Measurements from ENCODE around the gene YIF1B. TPM values are rescaled to one million over a fixed set of nuclear protein-coding genes. Genes with fewer than 3 reads are reported as not detected.

Gene YIF1B, protein sequence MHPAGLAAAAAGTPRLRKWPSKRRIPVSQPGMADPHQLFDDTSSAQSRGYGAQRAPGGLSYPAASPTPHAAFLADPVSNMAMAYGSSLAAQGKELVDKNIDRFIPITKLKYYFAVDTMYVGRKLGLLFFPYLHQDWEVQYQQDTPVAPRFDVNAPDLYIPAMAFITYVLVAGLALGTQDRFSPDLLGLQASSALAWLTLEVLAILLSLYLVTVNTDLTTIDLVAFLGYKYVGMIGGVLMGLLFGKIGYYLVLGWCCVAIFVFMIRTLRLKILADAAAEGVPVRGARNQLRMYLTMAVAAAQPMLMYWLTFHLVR
- 49.5 and 58.4 TPM in 2 replicates for total RNA-seq

DNA sequence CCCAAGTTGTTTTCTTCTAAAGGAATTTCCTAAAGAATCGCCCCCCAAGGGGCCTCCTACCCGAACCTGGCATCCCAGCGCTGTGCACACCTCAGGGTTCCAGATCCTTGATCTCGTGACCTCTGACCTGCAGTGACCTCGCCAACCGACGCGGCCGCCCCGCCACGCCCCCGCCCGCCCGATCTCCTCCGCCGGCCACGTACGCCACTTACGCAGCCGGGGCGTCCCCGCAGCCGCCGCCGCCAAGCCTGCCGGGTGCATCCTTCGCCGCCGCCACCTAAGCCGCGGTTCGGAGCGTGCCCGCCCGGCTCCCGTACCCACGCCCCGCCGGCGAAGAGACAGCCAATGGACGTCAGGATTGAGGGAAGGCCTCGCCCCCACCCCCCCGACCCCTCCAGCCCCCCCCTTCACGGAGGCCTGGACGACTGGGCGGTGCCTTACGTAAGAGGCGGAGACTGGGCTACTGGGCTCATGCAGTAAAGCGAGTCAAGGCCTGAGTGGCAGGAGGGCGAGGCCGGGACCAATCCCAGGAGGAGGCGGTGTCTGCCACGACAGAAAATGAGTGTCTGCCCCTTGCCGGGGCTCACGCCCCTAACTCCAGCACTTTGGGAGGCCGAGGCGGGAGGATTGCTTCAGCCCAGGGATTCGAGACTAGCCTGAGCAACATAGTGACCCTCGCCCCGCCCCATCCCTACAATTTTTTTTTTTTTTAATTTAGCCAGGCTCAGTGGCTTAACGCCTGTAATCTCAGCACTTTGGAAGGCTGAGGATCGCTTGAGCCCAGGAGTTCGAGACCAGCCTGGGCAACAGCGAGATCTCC is at the start of gene YIF1B:
TSS of gene YIF1B (minus strand) at position 291 of the 820 bp plus-strand sequence. CDS start at position 261, 30 bp downstream.

DNA sequence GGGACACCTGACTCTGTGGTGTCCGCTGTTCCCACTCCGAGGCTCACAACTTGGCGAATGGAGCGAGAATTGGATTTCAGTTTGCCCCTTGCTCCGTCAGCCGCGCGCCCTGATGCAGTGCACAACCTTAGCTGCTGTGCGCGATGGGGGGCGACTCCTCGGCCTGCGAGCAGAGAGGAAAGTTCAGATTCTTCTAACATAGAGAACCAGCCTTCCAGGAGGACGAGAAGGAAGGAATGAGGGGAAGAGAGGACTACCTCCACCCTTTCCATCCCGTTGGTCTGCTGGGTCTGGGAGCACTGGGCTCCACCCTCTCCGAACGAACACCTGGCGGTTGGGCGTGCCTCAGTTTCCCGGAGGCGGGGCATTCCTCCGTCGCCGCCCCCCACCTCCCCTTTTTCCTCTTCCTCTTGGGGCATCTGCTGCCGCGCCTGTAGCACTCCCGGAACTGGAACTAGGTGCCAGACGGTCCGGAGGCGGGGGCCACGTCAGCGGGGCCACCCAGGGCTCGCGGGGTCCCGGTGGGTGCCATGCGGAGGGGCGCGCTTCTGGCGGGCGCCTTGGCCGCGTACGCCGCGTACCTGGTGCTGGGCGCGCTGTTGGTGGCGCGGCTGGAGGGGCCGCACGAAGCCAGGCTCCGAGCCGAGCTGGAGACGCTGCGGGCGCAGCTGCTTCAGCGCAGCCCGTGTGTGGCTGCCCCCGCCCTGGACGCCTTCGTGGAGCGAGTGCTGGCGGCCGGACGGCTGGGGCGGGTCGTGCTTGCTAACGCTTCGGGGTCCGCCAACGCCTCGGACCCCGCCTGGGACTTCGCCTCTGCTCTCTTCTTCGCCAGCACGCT is 3.9 kb upstream of the YIF1B start, which contains the start of gene KCNK6:
TSS of gene KCNK6 (plus strand) at position 425 of the 838 bp plus-strand sequence. CDS start at position 531, 106 bp downstream.

DNA sequence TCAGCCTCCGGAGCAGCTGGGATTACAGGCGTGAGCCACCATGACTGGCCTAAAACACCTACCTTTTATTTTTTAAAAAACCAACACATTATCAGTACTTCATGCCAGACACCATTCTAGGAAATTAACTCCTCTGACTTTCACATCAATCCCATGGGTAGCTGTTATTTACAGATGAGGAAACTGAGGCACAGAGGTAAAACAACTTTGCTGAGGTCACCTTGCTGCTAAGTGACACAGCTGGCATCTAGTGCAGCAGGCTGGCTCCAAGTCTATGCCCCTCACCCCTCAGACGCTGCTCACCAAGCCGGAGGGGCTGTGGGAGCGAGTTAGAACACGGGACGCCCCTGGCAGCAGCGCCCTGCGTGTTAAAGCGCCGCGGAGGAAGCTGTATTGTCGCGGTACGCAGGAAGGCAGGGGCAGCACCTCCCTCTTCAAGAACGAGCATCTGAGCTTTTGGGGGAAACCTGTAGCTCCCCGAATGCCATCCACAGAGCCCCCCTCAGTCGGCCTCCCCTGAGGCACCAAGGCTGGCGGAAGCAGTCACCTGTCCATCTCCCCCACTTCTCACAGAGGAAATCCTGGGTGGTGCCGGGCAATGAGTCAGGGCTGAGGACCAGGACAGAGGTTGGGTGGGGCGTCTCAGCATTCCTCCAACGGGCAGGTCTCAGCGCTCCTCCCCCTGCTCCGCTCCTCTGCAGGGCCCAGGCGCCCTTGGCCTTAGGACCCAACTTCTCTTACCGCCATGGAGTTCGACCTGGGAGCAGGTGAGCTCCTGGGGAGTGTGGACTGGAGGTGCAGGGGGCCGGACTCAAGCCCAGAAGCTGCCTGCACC is 12.0 kb downstream of the YIF1B start, which contains the start of gene C19orf33:
TSS of gene C19orf33 (plus strand) at position 735 of the 835 bp plus-strand sequence. CDS start at position 746, 11 bp downstream.

DNA sequence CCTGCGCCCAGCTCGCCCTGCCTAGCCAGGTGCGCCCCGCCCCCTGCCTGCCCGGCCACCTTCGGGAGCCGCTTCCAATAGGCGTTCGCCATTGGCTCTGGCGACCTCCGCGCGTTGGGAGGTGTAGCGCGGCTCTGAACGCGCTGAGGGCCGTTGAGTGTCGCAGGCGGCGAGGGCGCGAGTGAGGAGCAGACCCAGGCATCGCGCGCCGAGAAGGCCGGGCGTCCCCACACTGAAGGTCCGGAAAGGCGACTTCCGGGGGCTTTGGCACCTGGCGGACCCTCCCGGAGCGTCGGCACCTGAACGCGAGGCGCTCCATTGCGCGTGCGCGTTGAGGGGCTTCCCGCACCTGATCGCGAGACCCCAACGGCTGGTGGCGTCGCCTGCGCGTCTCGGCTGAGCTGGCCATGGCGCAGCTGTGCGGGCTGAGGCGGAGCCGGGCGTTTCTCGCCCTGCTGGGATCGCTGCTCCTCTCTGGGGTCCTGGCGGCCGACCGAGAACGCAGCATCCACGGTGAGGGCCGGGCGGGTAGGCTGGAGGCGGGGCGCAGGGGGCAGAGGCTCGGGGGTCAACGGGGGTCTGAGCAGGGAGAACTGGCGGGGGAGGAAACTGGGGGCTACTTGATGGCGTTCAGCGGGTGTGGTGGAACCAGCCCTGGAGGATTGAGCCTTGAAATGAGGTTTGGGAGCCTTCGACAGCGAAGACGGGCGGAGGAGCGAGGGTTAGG is 51.1 kb downstream of the YIF1B start, which contains the start of gene SPINT2:
TSS of gene SPINT2 (plus strand) at position 88 of the 727 bp plus-strand sequence. CDS start at position 408, 320 bp downstream.

Small RNA genes lying within 50 kb of the gene (small RNA-seq; reads per million reads assigned to genes)
- not detected for gene RF00019

Other genes with a start within 250 kb of the YIF1B start
- 1.4 and 2.1 TPM in 2 replicates for gene DPF1, start 91.7 kb downstream of the YIF1B start, total RNA-seq
- 0.29 TPM in 1 of 2 replicates, not detected in the other for gene PPP1R14A, start 59.6 kb downstream of the YIF1B start, total RNA-seq
- 3.1 and 3.5 TPM in 2 replicates for gene SPINT2, start 51.4 kb downstream of the YIF1B start, total RNA-seq
- gene C19orf33, start 11.7 kb downstream of the YIF1B start, total RNA-seq = 9.8 and 14.8 TPM in 2 replicates
- 3.9 and 8.2 TPM in 2 replicates for gene KCNK6, start 3.9 kb upstream of the YIF1B start, total RNA-seq
- 0.79 and 1.1 TPM in 2 replicates for gene CATSPERG, start 19.9 kb upstream of the YIF1B start, total RNA-seq
- 217 and 265 TPM in 2 replicates for gene PSMD8, start 58.6 kb upstream of the YIF1B start, total RNA-seq
- 0.57 and 0.80 TPM in 2 replicates for gene GGN, start 72.1 kb upstream of the YIF1B start, total RNA-seq
- gene SPRED3, start 72.8 kb upstream of the YIF1B start, total RNA-seq = 7.8 and 11.0 TPM in 2 replicates
- 9.0 and 10.1 TPM in 2 replicates for gene FAM98C, start 87.1 kb upstream of the YIF1B start, total RNA-seq
- not detected in 2 replicates for gene RASGRP4, start 110.3 kb upstream of the YIF1B start, total RNA-seq
- under 0.01 TPM in 1 of 2 replicates, not detected in the other for gene RYR1, start 117.7 kb upstream of the YIF1B start, total RNA-seq

All from thoracic aorta endothelial cell (primary cell).